CD4-positive, CD25-positive, alpha-beta regulatory T cell (primary cell): ENCODE results near the gene ORC1. TPM values are rescaled to one million over a fixed set of nuclear protein-coding genes. Genes with fewer than 3 reads are reported as not detected.
A peak's percentile ranks its signal among the peaks of the same experiment; 100 is the strongest.

Experiments
- ATAC-seq, 2 donors: fragments of 150-1000 bp; cut with Tn5 transposase; one replicate each; pipeline ENCODE4 v1.10.0; 2021; ENCODE audit warnings: low read depth in 2 of 2, moderate number of reproducible peaks in 2 of 2, moderate library complexity in 1 of 2
- DNase-seq, 3 donors: peaks; one replicate each; pipeline versions ENCODE4 v3.0.0 to v3.0.0-alpha.2; 2012 to 2022; ENCODE audit warnings: mixed read lengths in 1 of 3
- H3K27ac ChIP-seq: one replicate; pipeline ENCODE4 v1.7.0; 2013; ENCODE audit warnings: mild to moderate bottlenecking, low read length; ENCODE audit not compliant: insufficient read depth, poor library complexity, severe bottlenecking
- H3K27me3 ChIP-seq: one replicate; pipeline ENCODE4 v1.7.0; 2013; ENCODE audit warnings: low read length; ENCODE audit not compliant: control insufficient read depth, insufficient read depth
- H3K36me3 ChIP-seq: one replicate; pipeline ENCODE4 v1.7.0; 2013; ENCODE audit warnings: mild to moderate bottlenecking, low read length, moderate library complexity; ENCODE audit not compliant: control insufficient read depth, insufficient read depth
- H3K4me1 ChIP-seq: 2 replicates; pipeline ENCODE4 v1.7.0; 2013; ENCODE audit warnings: mild to moderate bottlenecking, low read length; ENCODE audit not compliant: insufficient read depth, control insufficient read depth, poor library complexity, severe bottlenecking
- H3K4me3 ChIP-seq: one replicate; pipeline ENCODE4 v1.7.0; 2013; ENCODE audit warnings: low read depth, mild to moderate bottlenecking, low read length, moderate library complexity
- H3K9me3 ChIP-seq, 2 experiments: 1 replicate in 1 of 2; 2 replicates in 1 of 2; pipeline ENCODE4 v1.7.0; 2013; ENCODE audit warnings: low read length in 2 of 2, mild to moderate bottlenecking in 1 of 2, moderate library complexity in 1 of 2; ENCODE audit not compliant: control insufficient read depth in 2 of 2
- H3K27ac Mint-ChIP-seq, 3 donors: one replicate each; pipeline ENCODE4 v1.8.0; 2020 to 2022; ENCODE audit warnings: mild to moderate bottlenecking in 3 of 3, mixed read lengths in 3 of 3, moderate library complexity in 2 of 3
- H3K27me3 Mint-ChIP-seq: one replicate; pipeline ENCODE4 v1.8.0; 2022; ENCODE audit warnings: mild to moderate bottlenecking, mixed read lengths
- H3K36me3 Mint-ChIP-seq: one replicate; pipeline ENCODE4 v1.8.0; 2020; ENCODE audit warnings: mixed read lengths
- H3K4me1 Mint-ChIP-seq, 4 donors: one replicate each; pipeline ENCODE4 v1.8.0; 2020 to 2022; ENCODE audit warnings: mixed read lengths in 4 of 4, mild to moderate bottlenecking in 1 of 4
- H3K4me3 Mint-ChIP-seq, 4 donors: one replicate each; pipeline ENCODE4 v1.8.0; 2020 to 2022; ENCODE audit warnings: mild to moderate bottlenecking in 4 of 4, mixed read lengths in 4 of 4, moderate library complexity in 3 of 4
- H3K9me3 Mint-ChIP-seq, 7 donors: one replicate each; pipeline ENCODE4 v1.8.0; 2020 to 2022; ENCODE audit warnings: mixed read lengths in 7 of 7, mild to moderate bottlenecking in 3 of 7, moderate library complexity in 2 of 7
- polyA plus RNA-seq, 4 donors: library from polyadenylated mRNA; unstranded; fragments of 300-500 nt; fragmentation: Illumina TruSeq; gene quantifications; one replicate each; pipeline ENCODE4 v1.2.3, GENCODE V29; 2021
- total RNA-seq: library from RNA; stranded (reverse); gene quantifications from one replicate; pipeline ENCODE4 v1.2.3, GENCODE V29; 2022

Gene ORC1
- total and polyA plus RNA-seq, 5 donors from 2014 or later: 0.32 to 3.0 (median 1.8) TPM

DNA sequence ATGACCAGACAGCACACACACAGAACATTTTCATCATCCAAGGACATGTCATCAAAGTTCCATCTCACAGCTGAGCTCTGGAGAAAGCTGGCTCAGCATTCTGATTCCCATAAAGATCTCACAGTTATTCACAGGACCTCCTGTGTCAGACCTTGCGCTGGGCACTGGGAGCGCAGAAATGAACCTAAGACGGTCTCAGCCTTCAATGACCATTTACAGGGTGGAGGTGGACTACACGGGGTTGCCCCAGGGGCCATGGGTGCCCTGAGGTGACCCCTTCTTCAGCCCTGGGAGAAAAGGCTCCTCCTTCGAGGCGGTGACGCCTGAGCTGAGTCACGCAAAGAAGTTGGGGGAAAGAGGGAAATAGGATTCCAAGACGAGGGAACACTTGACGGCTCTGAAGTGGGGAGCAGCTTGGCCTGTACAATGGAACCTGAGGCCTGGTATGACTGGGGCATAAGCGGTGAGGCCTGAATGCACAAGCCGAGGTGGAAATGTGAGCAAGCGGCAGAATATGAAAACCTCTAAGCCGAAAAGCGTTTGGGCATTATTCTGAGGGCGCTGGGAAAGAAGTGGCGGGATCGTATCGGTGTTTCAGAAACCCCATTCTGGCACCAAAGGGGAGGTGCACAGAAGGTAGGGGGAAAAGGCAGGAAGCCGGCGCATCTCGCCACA, 39.0 kb downstream of the ORC1 start:
- peak overlapping the region; percentile 93 for H3K27ac ChIP-seq
- no peaks in the 10 kb centered on the region for H3K9me3 ChIP-seq
- DNase-seq (peak in 2 of 3 donors; percentile 15 to 75), ATAC-seq (no peak)
- peak overlapping the region; percentile 95 to 97 (median 96) for H3K27ac Mint-ChIP-seq
- H3K36me3 Mint-ChIP-seq: peaks cover 12% of the 10 kb centered on the region
- peak overlapping the region; percentile 88 for H3K4me3 ChIP-seq
- peaks cover 27% of the 10 kb centered on the region for H3K36me3 ChIP-seq
- H3K4me3 Mint-ChIP-seq: peak overlapping the region; percentile 94 to 97 (median 95)
- peaks cover 12 to 56% (median 30%) of the 10 kb centered on the region in 4 donors for H3K4me1 Mint-ChIP-seq
- no peaks in the 10 kb centered on the region for H3K27me3 Mint-ChIP-seq
- H3K4me1 ChIP-seq: peaks cover 32% of the 10 kb centered on the region
- H3K27me3 ChIP-seq: no peaks in the 10 kb centered on the region
- H3K9me3 Mint-ChIP-seq: no peaks in the 10 kb centered on the region

- H3K4me1 ChIP-seq: peaks cover 32% of the 10 kb centered on the region
- no peaks in the 10 kb centered on the region for H3K9me3 Mint-ChIP-seq
- H3K36me3 ChIP-seq: peaks cover 36% of the 10 kb centered on the region
- H3K4me1 Mint-ChIP-seq: peaks cover 10 to 54% (median 30%) of the 10 kb centered on the region in 4 donors
- no peak for ATAC-seq
- DNase-seq: peak in 1 of 3 donors; percentile 23
- H3K4me3 ChIP-seq: peak overlapping the region; percentile 88
- no peaks in the 10 kb centered on the region for H3K9me3 ChIP-seq
- no peaks in the 10 kb centered on the region for H3K27me3 ChIP-seq
- peak overlapping the region; percentile 85 to 97 (median 94) for H3K4me3 Mint-ChIP-seq
- no peaks in the 10 kb centered on the region for H3K27me3 Mint-ChIP-seq
- H3K27ac ChIP-seq: peak overlapping the region; percentile 93
- peak overlapping the region; percentile 14 to 96 (median 95) for H3K27ac Mint-ChIP-seq
- peaks cover 12% of the 10 kb centered on the region for H3K36me3 Mint-ChIP-seq
Observed at GRCh38 chr1:52364235-52364839, 39.9 kb downstream of the ORC1 start.

DNA sequence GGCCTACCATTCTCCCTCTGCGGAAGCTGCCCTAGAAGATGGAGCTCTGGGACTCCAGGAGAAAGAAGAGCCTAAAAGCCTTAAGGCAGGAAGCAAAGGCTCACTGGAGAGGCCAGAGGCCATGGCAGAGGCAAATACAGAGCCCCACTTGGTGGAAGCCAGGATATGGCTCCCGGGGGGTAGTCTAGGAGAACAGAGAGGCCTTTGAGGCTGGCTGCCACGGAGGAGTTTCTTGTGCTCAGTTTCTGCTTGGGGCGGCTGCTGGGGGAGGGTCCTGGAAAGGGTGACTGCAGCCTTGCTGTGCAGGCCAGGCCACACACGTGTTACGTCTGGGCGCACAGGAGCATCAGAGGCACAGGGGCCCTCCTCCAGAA, 43.6 kb downstream of the ORC1 start:
- H3K9me3 Mint-ChIP-seq: no peaks in the 10 kb centered on the region
- no peak overlapping the region for H3K27ac ChIP-seq
- peaks cover 17% of the 10 kb centered on the region for H3K4me1 ChIP-seq
- H3K4me3 Mint-ChIP-seq: no peak overlapping the region
- H3K27me3 Mint-ChIP-seq: no peaks in the 10 kb centered on the region
- no peak overlapping the region for H3K4me3 ChIP-seq
- H3K9me3 ChIP-seq: no peaks in the 10 kb centered on the region
- no peak overlapping the region for H3K27ac Mint-ChIP-seq
- H3K36me3 Mint-ChIP-seq: peaks cover 32% of the 10 kb centered on the region
- no peaks in the 10 kb centered on the region for H3K27me3 ChIP-seq
- H3K36me3 ChIP-seq: peaks cover 73% of the 10 kb centered on the region
- DNase-seq: no peak
- peaks cover 0 to 30% (median 19%) of the 10 kb centered on the region in 4 donors for H3K4me1 Mint-ChIP-seq
- no peak for ATAC-seq

GRCh38 chr1:52359676-52360594, 44.3 kb downstream of the ORC1 start:
- no peak overlapping the region for H3K27ac Mint-ChIP-seq
- Histone ChIP-seq H3K9me3 (no peaks in the 10 kb centered on the region), H3K36me3 (peaks cover 80% of the 10 kb centered on the region), H3K27ac (no peak overlapping the region), H3K27me3 (no peaks in the 10 kb centered on the region), H3K4me3 (no peak overlapping the region), H3K4me1 (peaks cover 11% of the 10 kb centered on the region)
- peaks cover 38% of the 10 kb centered on the region for H3K36me3 Mint-ChIP-seq
- ATAC-seq (no peak), DNase-seq (no peak)
- no peaks in the 10 kb centered on the region for H3K27me3 Mint-ChIP-seq
- peaks cover 0 to 24% (median 14%) of the 10 kb centered on the region in 4 donors for H3K4me1 Mint-ChIP-seq
- no peak overlapping the region for H3K4me3 Mint-ChIP-seq
- no peaks in the 10 kb centered on the region for H3K9me3 Mint-ChIP-seq

DNA sequence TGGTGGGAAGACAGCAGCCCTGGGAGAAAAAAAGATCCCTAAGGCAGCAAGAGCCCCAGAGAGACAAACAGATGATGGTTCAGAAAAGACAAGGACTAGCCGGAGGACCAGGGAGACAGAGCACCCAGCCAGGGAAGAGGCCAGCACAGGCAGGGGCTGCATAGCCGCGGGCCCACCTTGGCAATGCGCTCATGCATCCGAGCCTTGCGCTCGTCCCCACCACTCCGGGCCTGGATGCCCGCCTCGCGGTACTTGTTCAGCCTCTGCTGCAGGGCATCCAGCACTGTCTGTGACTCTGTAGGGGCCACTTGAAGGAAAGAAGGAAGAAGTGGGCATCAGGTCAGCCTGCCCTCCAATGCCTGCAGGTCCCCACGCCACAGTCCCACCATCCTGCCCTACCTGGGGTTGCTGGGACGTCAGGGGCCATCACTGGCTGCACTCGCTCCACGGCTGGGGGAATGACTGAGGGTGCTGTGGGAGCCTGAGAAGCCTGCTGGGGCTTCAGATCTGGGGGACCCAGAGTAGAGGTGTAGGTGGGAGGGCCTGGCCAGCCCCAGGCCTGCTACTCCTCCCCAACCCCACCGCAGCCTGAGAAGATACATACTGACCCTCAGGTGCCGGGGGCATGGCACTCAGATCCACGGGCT, 45.2 kb downstream of the ORC1 start:
- ATAC-seq: no peak

GRCh38 chr1:52357397-52357796, 46.8 kb downstream of the ORC1 start:
- H3K27me3 ChIP-seq: no peaks in the 10 kb centered on the region
- ATAC-seq (no peak), DNase-seq (no peak)
- H3K27ac ChIP-seq: no peak overlapping the region
- no peaks in the 10 kb centered on the region for H3K4me1 ChIP-seq
- H3K4me1 Mint-ChIP-seq: peaks cover 0 to 6% (median 1%) of the 10 kb centered on the region in 4 donors
- no peaks in the 10 kb centered on the region for H3K27me3 Mint-ChIP-seq
- peaks cover 100% of the 10 kb centered on the region for H3K36me3 ChIP-seq
- no peak overlapping the region for H3K4me3 Mint-ChIP-seq
- no peak overlapping the region for H3K27ac Mint-ChIP-seq
- no peak overlapping the region for H3K4me3 ChIP-seq
- H3K9me3 Mint-ChIP-seq: no peaks in the 10 kb centered on the region
- peaks cover 56% of the 10 kb centered on the region for H3K36me3 Mint-ChIP-seq
- H3K9me3 ChIP-seq: no peaks in the 10 kb centered on the region

More for the DNA sequence above, 45.2 kb downstream of the ORC1 start:
- Mint-ChIP-seq H3K36me3 (peaks cover 45% of the 10 kb centered on the region), H3K27me3 (no peaks in the 10 kb centered on the region), H3K4me3 (no peak overlapping the region), H3K4me1 (peaks cover 0 to 14% (median 8%) of the 10 kb centered on the region in 4 donors), H3K27ac (no peak overlapping the region), H3K9me3 (no peaks in the 10 kb centered on the region)
- DNase-seq: no peak
- H3K36me3 ChIP-seq: peaks cover 89% of the 10 kb centered on the region
- no peaks in the 10 kb centered on the region for H3K27me3 ChIP-seq
- no peak overlapping the region for H3K4me3 ChIP-seq
- no peak overlapping the region for H3K27ac ChIP-seq
- H3K4me1 ChIP-seq: peaks cover 1% of the 10 kb centered on the region
- no peaks in the 10 kb centered on the region for H3K9me3 ChIP-seq

- no peaks in the 10 kb centered on the region for H3K4me1 ChIP-seq
- no peaks in the 10 kb centered on the region for H3K9me3 ChIP-seq
- H3K27ac ChIP-seq: no peak overlapping the region
- no peak overlapping the region for H3K4me3 ChIP-seq
- peak overlapping the region in 1 of 4 donors; percentile 33 for H3K4me3 Mint-ChIP-seq
- no peaks in the 10 kb centered on the region for H3K9me3 Mint-ChIP-seq
- H3K27me3 ChIP-seq: no peaks in the 10 kb centered on the region
- no peak for ATAC-seq
- no peak for DNase-seq
- peaks cover 0 to 5% (median 1%) of the 10 kb centered on the region in 4 donors for H3K4me1 Mint-ChIP-seq
- no peaks in the 10 kb centered on the region for H3K27me3 Mint-ChIP-seq
- peaks cover 51% of the 10 kb centered on the region for H3K36me3 Mint-ChIP-seq
- H3K36me3 ChIP-seq: peaks cover 96% of the 10 kb centered on the region
- H3K27ac Mint-ChIP-seq: peak overlapping the region in 1 of 3 donors; percentile 41
Observed at GRCh38 chr1:52356818-52357355, 47.3 kb downstream of the ORC1 start.
